C4-2B (cell line): ENCODE measurements around the gene ABHD3.
A peak's percentile ranks its signal among the peaks of the same experiment; 100 is the strongest.
"Not testable (repeated sequence)": the region's sequence is repeated elsewhere in the genome, so short reads cannot be mapped to it uniquely, and the experiment has no call there.

Experiments
- H3K27ac ChIP-seq: fragments of 450-650 bp; 2 replicates; pipeline ENCODE4 v1.5.1; 2017
- CTCF ChIP-seq: fragments of 450-650 bp; conservative IDR thresholded peaks from 2 replicates; pipeline ENCODE4 v1.5.1; 2017; ENCODE audit warnings: mild to moderate bottlenecking
- ZFX ChIP-seq: fragments of 450-650 bp; IDR thresholded peaks from 2 replicates; pipeline ENCODE4 v1.6.1; 2017

The ABHD3 gene

GRCh38 chr18:21636769-21637168, 67.8 kb downstream of the ABHD3 start:
- no peak for TF ChIP-seq ZFX
- no peak for TF ChIP-seq CTCF
- H3K27ac ChIP-seq = peak overlapping the region; percentile 68; the same call in 1 of the 2 replicates

GRCh38 chr18:21634588-21635199, 69.9 kb downstream of the ABHD3 start:
- H3K27ac ChIP-seq = no peak overlapping the region
- TF ChIP-seq ZFX (no peak), CTCF (no peak)

DNA sequence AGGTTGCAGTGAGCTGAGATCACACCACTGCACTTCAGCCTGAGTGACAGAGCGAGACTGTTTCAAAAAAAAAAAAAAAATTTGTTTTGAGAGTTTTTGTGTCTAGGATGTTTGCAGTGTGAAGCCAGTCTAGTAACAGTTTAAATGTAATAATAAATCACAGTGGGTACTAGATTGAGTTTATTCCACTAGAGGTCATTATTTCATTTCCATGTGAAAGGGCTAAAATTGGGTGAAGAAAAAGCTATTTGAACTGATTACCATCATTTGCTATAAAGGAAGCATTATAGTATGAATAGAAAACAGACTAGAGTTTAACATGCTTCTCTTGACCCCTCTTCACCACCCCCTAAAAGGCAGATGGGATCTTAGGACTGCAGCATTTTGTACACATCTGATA, 72.2 kb downstream of the ABHD3 start:
- no peak for TF ChIP-seq CTCF
- TF ChIP-seq ZFX = no peak
- H3K27ac ChIP-seq = no peak overlapping the region

DNA sequence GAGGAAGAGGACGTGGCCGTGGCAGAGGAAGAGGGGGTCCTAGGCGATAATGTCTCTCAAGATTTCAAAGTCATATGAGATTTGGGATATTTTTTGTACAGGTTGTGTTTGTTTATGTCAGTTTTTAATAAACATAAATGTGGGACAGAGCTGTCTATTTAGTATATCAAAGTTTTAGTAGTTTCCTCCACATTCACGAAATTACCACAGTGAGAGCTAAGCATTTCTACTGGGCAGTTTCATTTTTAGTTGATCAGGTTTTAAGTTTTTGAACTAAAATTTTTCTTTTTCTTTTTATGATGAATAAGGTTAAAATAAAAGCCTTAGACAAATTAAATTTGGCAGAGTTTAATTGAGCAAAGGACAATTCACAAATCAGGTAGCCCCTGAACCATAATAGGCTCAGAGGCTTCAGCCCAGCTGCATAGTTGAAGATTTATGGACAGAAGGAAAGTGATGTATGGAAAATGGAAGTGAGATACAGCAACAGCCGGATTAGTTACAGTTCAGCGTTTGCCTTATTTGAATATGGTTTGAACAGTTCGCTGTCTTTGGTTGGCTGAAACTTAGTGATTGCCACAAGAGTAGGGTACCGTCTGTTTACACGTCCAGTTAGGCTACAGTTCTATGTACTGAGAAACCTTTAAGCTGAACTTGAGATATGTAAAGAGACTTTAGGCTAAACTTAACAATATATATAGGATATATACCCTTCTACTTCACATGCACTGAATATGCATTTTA, 75.3 kb downstream of the ABHD3 start:
- no peak overlapping the region for H3K27ac ChIP-seq
- TF ChIP-seq ZFX (no peak), CTCF (no peak)

DNA sequence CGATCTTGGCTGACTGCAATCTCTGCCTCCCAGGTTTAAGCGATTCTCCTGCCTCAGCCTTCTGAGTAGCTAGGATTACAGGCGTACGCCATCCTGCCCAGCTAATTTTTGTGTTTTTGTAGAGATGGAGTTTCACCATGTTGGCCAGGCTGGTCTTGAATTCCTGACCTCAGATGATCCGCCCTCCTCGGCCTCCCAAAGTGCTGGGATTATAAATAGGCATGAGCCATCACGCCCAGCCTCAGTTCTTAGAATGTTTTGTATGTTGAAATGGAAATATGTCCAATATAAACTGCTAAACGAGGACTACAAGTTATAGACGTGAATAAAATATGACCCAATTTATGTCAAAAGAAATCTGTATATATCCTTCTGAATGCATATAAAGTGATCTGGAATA, 82.9 kb downstream of the ABHD3 start:
- not testable (repeated sequence) for H3K27ac ChIP-seq

GRCh38 chr18:21612125-21613039, 92.2 kb downstream of the ABHD3 start, which contains the start of gene SNRPD1:
Gene SNRPD1, plus strand, starts transcription at chr18:21612314. Its CDS starts 116 bp downstream, at chr18:21612430.
- peak; percentile 98 for TF ChIP-seq CTCF
- peak; percentile 98 for TF ChIP-seq ZFX
- H3K27ac ChIP-seq = peak within 1 kb of the TSS; percentile 85

DNA sequence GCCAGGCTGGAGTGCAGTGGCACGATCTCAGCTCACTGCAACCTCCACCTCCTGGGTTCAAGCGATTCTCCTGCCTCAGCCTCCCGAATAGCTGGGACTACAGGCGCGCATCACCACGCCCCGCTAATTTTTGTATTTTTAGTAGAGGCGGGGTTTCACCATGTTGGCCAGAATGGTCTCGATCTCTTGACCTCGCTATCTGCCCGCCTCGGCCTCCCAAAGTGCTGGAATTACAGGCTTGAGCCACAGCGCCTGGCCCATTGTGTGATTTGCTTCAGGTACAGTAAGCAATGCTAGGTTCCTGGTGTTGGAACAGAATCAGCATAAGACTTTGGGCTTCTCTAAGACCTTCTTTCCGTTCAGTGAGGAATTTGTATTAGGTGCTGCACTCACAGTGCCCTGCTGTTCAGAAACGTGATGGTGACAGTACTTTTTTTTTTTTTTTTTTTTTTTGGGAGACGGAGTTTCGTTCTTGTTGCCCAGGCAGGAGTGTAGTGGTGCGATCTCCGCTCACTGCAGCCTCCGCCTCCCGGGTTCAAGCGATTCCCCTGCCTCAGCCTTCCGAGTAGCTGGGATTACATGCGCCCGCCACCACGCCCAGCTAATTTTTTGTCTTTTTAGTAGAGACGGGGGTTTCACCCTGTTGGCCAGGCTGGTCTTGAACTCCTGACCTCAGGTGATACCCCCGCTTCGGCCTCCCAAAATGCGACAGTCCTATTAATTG, 93.0 kb downstream of the ABHD3 start:
- H3K27ac ChIP-seq = peak overlapping the region; percentile 85

- H3K27ac ChIP-seq = no peak overlapping the region
- TF ChIP-seq CTCF (no peak), ZFX (no peak)
Measured at GRCh38 chr18:21605213-21605612, 99.4 kb downstream of the ABHD3 start.
